NB4 (cell line): ENCODE data around the gene MRPL45.
"Not testable (repeated sequence)": the region's sequence is repeated elsewhere in the genome, so short reads cannot be mapped to it uniquely, and the experiment has no call there.

Experiments used
- DNase-seq: peaks from one replicate; pipeline ENCODE4 v3.0.0; 2010; ENCODE audit warnings: low read depth
- H3K4me3 ChIP-seq: one replicate; pipeline ENCODE4 v1.5.1; 2011; ENCODE audit warnings: mild to moderate bottlenecking, low read depth, low read length, moderate library complexity
- MAX ChIP-seq: IDR thresholded peaks from 2 replicates; pipeline ENCODE4 v1.6.1; 2011; ENCODE audit warnings: low read depth, low read length
- MYC ChIP-seq: IDR thresholded peaks from 2 replicates; pipeline ENCODE4 v1.6.1; 2011; ENCODE audit warnings: low read depth, low read length
- POLR2A ChIP-seq: IDR thresholded peaks from 2 replicates; pipeline ENCODE4 v1.6.1; 2011; ENCODE audit warnings: mild to moderate bottlenecking; ENCODE audit not compliant: insufficient read length; ENCODE audit errors: extremely low read depth
- TF ChIP-seq, protein P1 (sequence below): IDR thresholded peaks from one replicate; pipeline ENCODE4 v1.5.1; 2012; ENCODE audit warnings: low read depth, low read length

MRPL45 gene

GRCh38 chr17:38296834-38297517, at the start of gene MRPL45:
TSS of gene MRPL45 (plus strand) at chr17:38297168. CDS start at chr17:38297184, 16 bp downstream.
- peak within 1 kb of the TSS; percentile 74 for H3K4me3 ChIP-seq
- DNase-seq: peak; percentile 98
- TF ChIP-seq MYC (peak; percentile 91), MAX (peak; percentile 96)

DNA sequence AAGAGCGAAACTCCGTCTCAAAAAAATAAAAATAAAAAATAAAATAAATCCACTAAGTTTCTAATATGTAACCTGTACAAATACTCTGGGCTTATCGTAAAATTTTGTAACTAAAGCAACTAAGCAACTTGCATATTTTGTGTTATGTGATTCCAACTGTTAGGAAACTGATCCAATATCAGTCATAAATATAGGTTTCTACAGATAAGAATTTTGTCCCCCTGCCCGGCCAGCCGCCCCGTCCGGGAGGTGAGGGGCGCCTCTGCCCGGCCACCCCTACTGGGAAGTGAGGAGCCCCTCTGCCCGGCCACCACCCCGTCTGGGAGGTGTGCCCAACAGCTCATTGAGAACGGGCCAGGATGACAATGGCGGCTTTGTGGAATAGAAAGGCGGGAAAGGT, 43.8 kb upstream of the MRPL45 start:
- DNase-seq, H3K4me3 ChIP-seq: not testable (repeated sequence)

DNA sequence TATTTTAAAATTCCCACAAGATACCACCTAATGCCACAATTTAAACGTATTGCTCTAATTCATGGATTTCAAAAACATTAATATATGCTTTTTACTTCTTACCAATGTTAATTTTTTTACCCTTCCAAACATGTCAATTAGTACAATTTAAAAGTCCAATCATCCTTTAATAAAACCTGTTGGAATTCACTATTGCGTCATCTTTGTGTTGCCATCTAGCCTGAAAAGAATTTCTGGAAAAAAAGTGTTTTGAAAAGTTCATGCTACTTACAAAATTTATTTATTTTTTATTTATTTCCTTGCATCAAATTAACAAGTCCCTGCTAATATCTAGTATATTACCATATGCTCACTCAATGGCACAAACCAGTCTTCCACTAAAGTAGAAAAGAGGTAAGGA, 42.6 kb upstream of the MRPL45 start:
- DNase-seq, H3K4me3 ChIP-seq: not testable (repeated sequence)

DNA sequence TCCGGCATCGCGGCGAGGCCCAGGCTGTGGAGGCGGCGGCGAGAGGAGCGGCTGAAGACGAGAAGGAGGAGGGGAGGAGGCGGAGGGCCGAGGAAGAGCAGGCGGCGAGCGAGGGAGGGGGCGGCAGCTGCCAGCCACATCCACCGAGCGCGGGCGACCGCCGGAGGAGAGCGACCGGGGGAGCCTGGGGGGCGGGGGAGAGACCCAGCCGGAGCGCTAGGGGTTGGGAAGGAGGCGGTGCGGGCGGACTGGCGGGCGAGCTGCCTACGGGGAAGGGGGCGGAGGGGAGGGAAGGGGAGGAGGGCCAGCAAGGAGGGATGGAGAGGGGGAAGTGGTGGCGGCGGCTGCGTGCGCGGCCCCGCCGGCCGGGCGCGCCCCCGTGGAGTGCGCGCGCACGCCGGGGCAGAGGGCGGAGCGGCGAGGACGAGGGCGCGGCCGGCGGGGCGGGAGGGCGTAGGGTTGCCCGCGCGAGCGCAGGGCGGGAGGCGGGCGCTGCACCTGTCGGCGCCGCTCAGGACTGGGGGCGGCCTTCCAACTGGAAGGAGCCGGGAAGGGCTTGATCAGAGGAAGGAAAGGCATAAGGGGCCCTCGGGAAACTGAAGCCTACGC, 39.9 kb upstream of the MRPL45 start:
- peak; percentile 93 for DNase-seq
- TF ChIP-seq POLR2A: peak; percentile 27
- peak overlapping the region; percentile 52 for H3K4me3 ChIP-seq

- DNase-seq: peak; percentile 8
- not testable (repeated sequence) for H3K4me3 ChIP-seq
These were observed 30.9 kb upstream of the MRPL45 start for GRCh38 chr17:38265974-38266506.

DNA sequence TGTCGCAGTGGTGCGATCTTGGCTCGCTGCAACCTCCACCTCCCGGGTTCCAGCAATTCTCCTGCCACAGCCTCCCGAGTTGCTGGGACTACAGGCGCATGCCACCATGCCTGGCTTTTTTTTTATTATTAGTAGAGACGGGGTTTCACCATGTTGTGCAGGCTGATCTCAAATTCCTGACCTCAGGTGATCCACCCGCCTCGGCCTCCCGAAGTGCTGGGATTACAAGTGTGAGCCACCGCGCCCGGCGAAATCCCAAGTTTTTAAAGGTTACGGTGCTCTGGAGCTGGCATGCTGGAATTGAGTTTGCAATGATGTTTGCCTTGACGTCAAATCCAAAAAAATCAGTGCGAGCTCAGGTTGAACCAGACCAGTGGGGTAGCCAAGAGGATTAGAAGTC, 30.4 kb upstream of the MRPL45 start:
- not testable (repeated sequence) for DNase-seq, H3K4me3 ChIP-seq

- H3K4me3 ChIP-seq, DNase-seq: not testable (repeated sequence)
These were observed 28.8 kb upstream of the MRPL45 start for GRCh38 chr17:38268138-38268537.

DNA sequence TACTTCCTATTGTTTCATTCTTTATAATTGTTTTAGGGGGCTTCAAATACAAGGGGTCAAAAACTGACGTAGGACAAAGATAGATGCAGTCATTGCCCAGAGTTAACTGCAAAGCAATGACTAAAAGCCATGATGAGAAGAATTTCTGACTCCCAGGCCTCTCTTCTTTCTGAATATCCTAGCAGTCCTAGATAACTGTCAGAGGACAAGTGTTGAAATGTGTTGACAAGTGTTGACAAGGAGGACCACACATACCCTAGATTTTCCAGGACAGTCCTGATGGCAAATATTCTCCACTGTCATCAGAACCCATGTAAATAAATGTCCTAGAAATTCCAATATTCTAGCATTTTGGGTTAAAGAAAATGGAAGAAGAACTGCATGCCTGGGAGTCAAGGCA, 27.9 kb upstream of the MRPL45 start:
- not testable (repeated sequence) for H3K4me3 ChIP-seq, DNase-seq

- H3K4me3 ChIP-seq, DNase-seq: not testable (repeated sequence)
These were observed 27.4 kb upstream of the MRPL45 start for GRCh38 chr17:38269552-38269951.

GRCh38 chr17:38285994-38286393, 11.0 kb upstream of the MRPL45 start:
- H3K4me3 ChIP-seq: not testable (repeated sequence)

DNA sequence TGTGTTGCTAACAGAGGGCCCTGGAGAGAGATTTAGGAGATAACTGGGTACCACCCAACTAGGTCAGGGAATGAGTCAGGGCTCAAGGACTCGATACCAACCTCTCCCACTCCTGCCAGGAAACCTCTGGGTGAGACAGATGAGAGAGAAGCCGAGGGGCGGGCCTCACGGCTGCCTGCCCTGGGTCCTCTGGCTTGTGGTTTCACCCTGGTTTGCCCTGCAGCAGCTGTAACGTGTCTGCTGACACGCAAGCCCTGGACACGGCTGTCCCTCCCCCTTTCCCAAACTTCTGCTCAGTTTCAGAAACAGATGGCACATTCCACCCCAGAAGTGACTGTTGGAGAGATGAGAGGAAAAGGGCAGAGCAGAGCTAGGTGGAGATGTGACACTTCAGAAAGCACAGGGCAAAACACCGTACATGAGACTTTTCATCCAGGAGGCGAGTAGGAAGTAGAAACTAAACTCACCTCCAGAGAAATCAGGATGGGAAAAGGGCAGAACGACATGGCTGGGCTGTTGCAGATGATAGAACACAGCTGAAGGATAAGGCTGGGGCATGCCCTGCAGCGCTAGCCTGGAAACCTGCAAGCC, 10.4 kb upstream of the MRPL45 start:
- not testable (repeated sequence) for H3K4me3 ChIP-seq
- peak; percentile 62 for DNase-seq

More at GRCh38 chr17:38285994-38286393, 11.0 kb upstream of the MRPL45 start:
- DNase-seq: peak; percentile 12

GRCh38 chr17:38288217-38288827, 8.6 kb upstream of the MRPL45 start:
- DNase-seq: peak; percentile 46
- H3K4me3 ChIP-seq: not testable (repeated sequence)
- TF ChIP-seq, protein P1, sequence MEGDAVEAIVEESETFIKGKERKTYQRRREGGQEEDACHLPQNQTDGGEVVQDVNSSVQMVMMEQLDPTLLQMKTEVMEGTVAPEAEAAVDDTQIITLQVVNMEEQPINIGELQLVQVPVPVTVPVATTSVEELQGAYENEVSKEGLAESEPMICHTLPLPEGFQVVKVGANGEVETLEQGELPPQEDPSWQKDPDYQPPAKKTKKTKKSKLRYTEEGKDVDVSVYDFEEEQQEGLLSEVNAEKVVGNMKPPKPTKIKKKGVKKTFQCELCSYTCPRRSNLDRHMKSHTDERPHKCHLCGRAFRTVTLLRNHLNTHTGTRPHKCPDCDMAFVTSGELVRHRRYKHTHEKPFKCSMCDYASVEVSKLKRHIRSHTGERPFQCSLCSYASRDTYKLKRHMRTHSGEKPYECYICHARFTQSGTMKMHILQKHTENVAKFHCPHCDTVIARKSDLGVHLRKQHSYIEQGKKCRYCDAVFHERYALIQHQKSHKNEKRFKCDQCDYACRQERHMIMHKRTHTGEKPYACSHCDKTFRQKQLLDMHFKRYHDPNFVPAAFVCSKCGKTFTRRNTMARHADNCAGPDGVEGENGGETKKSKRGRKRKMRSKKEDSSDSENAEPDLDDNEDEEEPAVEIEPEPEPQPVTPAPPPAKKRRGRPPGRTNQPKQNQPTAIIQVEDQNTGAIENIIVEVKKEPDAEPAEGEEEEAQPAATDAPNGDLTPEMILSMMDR: peak; percentile 16

DNA sequence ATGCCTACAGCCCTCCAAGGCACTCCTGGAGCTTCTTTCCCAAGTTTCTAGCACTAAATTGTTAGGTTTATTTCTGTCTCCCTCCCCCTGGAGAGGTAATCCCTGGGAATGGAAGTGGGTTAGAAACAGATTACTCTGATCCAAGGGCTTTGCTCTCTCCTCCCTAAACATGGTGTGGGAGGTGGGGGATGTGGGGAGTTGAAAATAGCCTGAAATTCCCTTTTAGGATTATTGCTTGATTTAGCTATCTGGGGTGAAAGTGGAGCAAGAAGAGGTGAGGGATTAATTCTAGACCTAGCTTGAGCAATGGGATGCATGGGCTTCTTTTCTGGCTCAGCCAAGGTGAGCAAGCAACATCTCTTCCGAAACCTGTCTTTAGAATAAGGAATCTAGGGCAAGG, 7.2 kb upstream of the MRPL45 start:
- DNase-seq, H3K4me3 ChIP-seq: not testable (repeated sequence)

DNA sequence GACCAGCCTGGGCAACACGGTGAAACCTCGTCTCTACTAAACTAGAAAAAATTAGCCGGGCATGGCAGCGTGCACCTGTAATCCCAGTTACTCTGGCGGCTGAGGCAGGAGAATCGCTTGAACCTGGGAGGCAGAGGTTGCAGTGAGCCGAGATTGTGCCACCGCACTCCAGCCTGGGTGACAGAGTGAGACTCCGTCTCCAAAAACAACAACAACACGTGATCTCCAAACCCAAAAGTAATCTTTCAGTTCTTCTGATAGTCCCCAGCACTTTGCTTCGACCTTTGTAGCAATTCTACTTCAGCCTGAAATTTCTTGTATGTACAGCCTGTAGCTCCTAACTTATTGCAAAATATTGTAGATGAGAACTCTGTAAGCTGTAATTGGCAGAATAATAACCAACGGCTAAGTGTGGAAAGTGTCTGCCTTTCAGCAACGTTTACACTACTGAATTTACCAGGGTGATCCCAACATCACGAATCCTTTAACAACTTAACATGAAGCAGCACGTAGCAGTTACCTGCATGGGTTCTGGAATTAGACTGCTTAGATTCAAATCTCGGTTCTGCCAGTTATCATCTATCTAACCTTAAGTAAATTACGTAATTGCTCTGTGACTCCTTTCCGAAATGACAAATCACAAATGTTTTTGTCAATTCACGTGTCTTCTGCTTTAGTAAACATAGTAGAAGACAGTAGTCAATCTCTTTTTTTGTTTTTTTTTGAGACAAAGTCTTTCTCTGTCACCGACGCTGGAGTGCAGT, 1.2 kb upstream of the MRPL45 start:
- DNase-seq: peak; percentile 16
- H3K4me3 ChIP-seq: not testable (repeated sequence)
